ENCODE measurements around the gene PRKN. TPM values are rescaled to one million over a fixed set of nuclear protein-coding genes. Genes with fewer than 3 reads are reported as not detected.

Gene PRKN
- total and polyA plus RNA-seq, 5 experiments from 2014 or later = 2.2 to 5.6 (median 3.5) TPM

- no peak for ATAC-seq
- H3K4me1 Mint-ChIP-seq = no peaks in the 10 kb centered on the region
- H3K27ac Mint-ChIP-seq = no peak overlapping the region
- peaks cover 0 to 4% (median 1%) of the 10 kb centered on the region in 3 donors for H3K36me3 Mint-ChIP-seq
- DNase-seq = no peak
- H3K4me3 Mint-ChIP-seq = no peak overlapping the region
- POLR2A ChIA-PET = no interaction called here
- peaks cover 0 to 3% (median 0%) of the 10 kb centered on the region in 9 donors for H3K9me3 Mint-ChIP-seq
- no peaks in the 10 kb centered on the region for H3K27me3 Mint-ChIP-seq
Observed at GRCh38 chr6:161544801-161545480, 1182.6 kb downstream of the PRKN start.

GRCh38 chr6:161543684-161544309 lies 1183.8 kb downstream of the PRKN start:
- H3K4me1 Mint-ChIP-seq = no peaks in the 10 kb centered on the region
- POLR2A ChIA-PET = no interaction called here
- H3K36me3 Mint-ChIP-seq = peaks cover 0 to 4% (median 1%) of the 10 kb centered on the region in 3 donors
- H3K4me3 Mint-ChIP-seq = no peak overlapping the region
- no peaks in the 10 kb centered on the region for H3K27me3 Mint-ChIP-seq
- H3K27ac Mint-ChIP-seq = no peak overlapping the region
- H3K9me3 Mint-ChIP-seq = peaks cover 0 to 2% (median 0%) of the 10 kb centered on the region in 9 donors
- no peak for ATAC-seq
- no peak for DNase-seq

GRCh38 chr6:161542346-161542980 lies 1185.1 kb downstream of the PRKN start:
- POLR2A ChIA-PET = no interaction called here
- Mint-ChIP-seq H3K4me3 (no peak overlapping the region), H3K27me3 (no peaks in the 10 kb centered on the region), H3K4me1 (no peaks in the 10 kb centered on the region), H3K27ac (no peak overlapping the region), H3K9me3 (no peaks in the 10 kb centered on the region), H3K36me3 (peaks cover 0 to 4% (median 1%) of the 10 kb centered on the region in 3 donors)
- ATAC-seq (no peak), DNase-seq (no peak)

- no peak for ATAC-seq
- Mint-ChIP-seq H3K4me1 (no peaks in the 10 kb centered on the region), H3K27ac (no peak overlapping the region), H3K9me3 (peaks cover 0 to 2% (median 0%) of the 10 kb centered on the region in 9 donors), H3K36me3 (peaks cover 0 to 4% (median 1%) of the 10 kb centered on the region in 3 donors), H3K4me3 (no peak overlapping the region), H3K27me3 (no peaks in the 10 kb centered on the region)
- POLR2A ChIA-PET = no interaction called here
- no peak for DNase-seq
Observed at GRCh38 chr6:161540532-161540931, 1187.0 kb downstream of the PRKN start.

- Mint-ChIP-seq H3K4me1 (no peaks in the 10 kb centered on the region), H3K9me3 (peaks cover 0 to 31% (median 5%) of the 10 kb centered on the region in 9 donors), H3K4me3 (no peak overlapping the region), H3K27me3 (no peaks in the 10 kb centered on the region), H3K36me3 (peaks cover 0 to 8% (median 2%) of the 10 kb centered on the region in 3 donors), H3K27ac (no peak overlapping the region)
- POLR2A ChIA-PET = no interaction called here
- DNase-seq = no peak
- ATAC-seq = no peak
Observed at GRCh38 chr6:161536224-161536630, 1191.3 kb downstream of the PRKN start.

GRCh38 chr6:161534264-161534873 lies 1193.2 kb downstream of the PRKN start:
- H3K4me1 Mint-ChIP-seq = no peaks in the 10 kb centered on the region
- no peak for ATAC-seq
- POLR2A ChIA-PET = no interaction called here
- H3K9me3 Mint-ChIP-seq = peaks cover 0 to 31% (median 6%) of the 10 kb centered on the region in 9 donors
- H3K27ac Mint-ChIP-seq = no peak overlapping the region
- no peak overlapping the region for H3K4me3 Mint-ChIP-seq
- no peaks in the 10 kb centered on the region for H3K27me3 Mint-ChIP-seq
- peaks cover 0 to 8% (median 2%) of the 10 kb centered on the region in 3 donors for H3K36me3 Mint-ChIP-seq
- DNase-seq = no peak

- no peak for ATAC-seq
- H3K4me1 Mint-ChIP-seq = no peaks in the 10 kb centered on the region
- H3K27ac Mint-ChIP-seq = no peak overlapping the region
- peaks cover 0 to 31% (median 11%) of the 10 kb centered on the region in 9 donors for H3K9me3 Mint-ChIP-seq
- no peaks in the 10 kb centered on the region for H3K27me3 Mint-ChIP-seq
- H3K4me3 Mint-ChIP-seq = no peak overlapping the region
- H3K36me3 Mint-ChIP-seq = peaks cover 0 to 8% (median 2%) of the 10 kb centered on the region in 3 donors
- no peak for DNase-seq
- POLR2A ChIA-PET = no interaction called here
Observed at GRCh38 chr6:161533266-161533665, 1194.3 kb downstream of the PRKN start.

- DNase-seq = no peak
- Mint-ChIP-seq H3K36me3 (peaks cover 0 to 8% (median 2%) of the 10 kb centered on the region in 3 donors), H3K27me3 (no peaks in the 10 kb centered on the region), H3K4me3 (no peak overlapping the region), H3K27ac (no peak overlapping the region), H3K4me1 (no peaks in the 10 kb centered on the region), H3K9me3 (peaks cover 0 to 31% (median 11%) of the 10 kb centered on the region in 9 donors)
- POLR2A ChIA-PET = no interaction called here
- no peak for ATAC-seq
Observed at GRCh38 chr6:161532536-161532935, 1195.0 kb downstream of the PRKN start.

GRCh38 chr6:161526794-161527193 lies 1200.8 kb downstream of the PRKN start:
- DNase-seq (no peak), ATAC-seq (no peak)
- Mint-ChIP-seq H3K4me1 (no peaks in the 10 kb centered on the region), H3K36me3 (peaks cover 0 to 2% (median under 1%) of the 10 kb centered on the region in 3 donors), H3K9me3 (peaks cover 0 to 12% (median 1%) of the 10 kb centered on the region in 9 donors), H3K4me3 (no peak overlapping the region), H3K27ac (no peak overlapping the region), H3K27me3 (peaks cover 0 to under 1% (median 0%) of the 10 kb centered on the region in 5 donors)
- POLR2A ChIA-PET = no interaction called here

GRCh38 chr6:161523362-161523761 lies 1204.2 kb downstream of the PRKN start:
- no peak overlapping the region for H3K27ac Mint-ChIP-seq
- H3K9me3 Mint-ChIP-seq = peaks cover 0 to 33% (median 10%) of the 10 kb centered on the region in 9 donors
- POLR2A ChIA-PET = no interaction called here
- ATAC-seq (no peak), DNase-seq (no peak)
- peaks cover 0 to 7% (median 2%) of the 10 kb centered on the region in 3 donors for H3K36me3 Mint-ChIP-seq
- H3K4me3 Mint-ChIP-seq = no peak overlapping the region
- peaks cover 0 to 2% (median 0%) of the 10 kb centered on the region in 5 donors for H3K27me3 Mint-ChIP-seq
- no peaks in the 10 kb centered on the region for H3K4me1 Mint-ChIP-seq

- Mint-ChIP-seq H3K27ac (no peak overlapping the region), H3K36me3 (peaks cover 0 to 7% (median 2%) of the 10 kb centered on the region in 3 donors)
Observed at GRCh38 chr6:161522276-161522675, 1205.3 kb downstream of the PRKN start.

GRCh38 chr6:161511447-161512095 lies 1216.0 kb downstream of the PRKN start:
- DNase-seq = no peak
- no peak overlapping the region for H3K27ac Mint-ChIP-seq
- POLR2A ChIA-PET = no interaction called here
- no peaks in the 10 kb centered on the region for H3K27me3 Mint-ChIP-seq
- H3K4me3 Mint-ChIP-seq = no peak overlapping the region
- no peak for ATAC-seq
- H3K36me3 Mint-ChIP-seq = peaks cover 0 to 23% (median 7%) of the 10 kb centered on the region in 3 donors
- no peaks in the 10 kb centered on the region for H3K4me1 Mint-ChIP-seq
- H3K9me3 Mint-ChIP-seq = peaks cover 0 to 49% (median 11%) of the 10 kb centered on the region in 9 donors

More at GRCh38 chr6:161522276-161522675, 1205.3 kb downstream of the PRKN start:
- Mint-ChIP-seq H3K4me3 (no peak overlapping the region), H3K9me3 (peaks cover 0 to 33% (median 10%) of the 10 kb centered on the region in 9 donors), H3K27me3 (peaks cover 0 to 2% (median 0%) of the 10 kb centered on the region in 5 donors), H3K4me1 (no peaks in the 10 kb centered on the region)
- no peak for DNase-seq
- POLR2A ChIA-PET = no interaction called here
- ATAC-seq = no peak

All from naive thymus-derived CD8-positive, alpha-beta T cell (primary cell).